BLaER1 treated with 17β-estradiol and CSF1 and Interleukin-3, amounts not matched to agents 10 nM and 100 nM (cell line): ENCODE results near the gene SH2D3C.
"Not testable (repeated sequence)": the region's sequence is repeated elsewhere in the genome, so short reads cannot be mapped to it uniquely, and the experiment has no call there.

Experiments
- H3K27ac ChIP-seq, 11 experiments: shearing (Covaris generic); formaldehyde crosslinking; 2 replicates each; pipeline ENCODE4 v1.8.1; 2022
- H3K27me3 ChIP-seq, 11 experiments: shearing (Covaris generic); formaldehyde crosslinking; 2 replicates each; pipeline ENCODE4 v1.8.1; 2022
- H3K36me3 ChIP-seq, 11 experiments: shearing (Covaris generic); formaldehyde crosslinking; 2 replicates each; pipeline ENCODE4 v1.8.1; 2022
- H3K4me1 ChIP-seq, 10 experiments: shearing (Covaris generic); formaldehyde crosslinking; 2 replicates each; pipeline ENCODE4 v1.8.1; 2022
- H3K4me2 ChIP-seq, 11 experiments: shearing (Covaris generic); formaldehyde crosslinking; 2 replicates each; pipeline ENCODE4 v1.8.1; 2022
- H3K4me3 ChIP-seq, 10 experiments: shearing (Covaris generic); formaldehyde crosslinking; 2 replicates each; pipeline ENCODE4 v1.8.1; 2022
- H3K9ac ChIP-seq, 11 experiments: shearing (Covaris generic); formaldehyde crosslinking; 2 replicates each; pipeline ENCODE4 v1.8.1; 2022
- H3K9me3 ChIP-seq, 11 experiments: shearing (Covaris generic); formaldehyde crosslinking; replicated peaks in 1 of 11; 2 replicates each; pipeline ENCODE4 v1.8.1; 2022
- H4K20me1 ChIP-seq, 11 experiments: shearing (Covaris generic); formaldehyde crosslinking; 2 replicates each; pipeline ENCODE4 v1.8.1; 2022
- Cebpa-rat ChIP-seq, 11 experiments: shearing (Covaris generic); IDR thresholded peaks; 2 replicates each; pipeline ENCODE4 v1.8.1; 2022

The SH2D3C gene

GRCh38 chr9:127763918-127764384 lies 14.5 kb downstream of the SH2D3C start:
- Histone ChIP-seq H3K9me3 (no peaks in the 10 kb centered on the region), H3K9ac (peak overlapping the region in 7 of 11 experiments; percentile 3 to 41 (median 24); a peak in 4 of 22 replicates), H3K4me2 (peak overlapping the region in 7 of 11 experiments; percentile 1 to 75 (median 42); a peak in 11 of 22 replicates), H3K36me3 (peaks cover 40 to 82% (median 64%) of the 10 kb centered on the region in 11 experiments), H3K27me3 (no peaks in the 10 kb centered on the region), H3K27ac (peak overlapping the region in 4 of 11 experiments; percentile 6 to 44 (median 12); a peak in 6 of 22 replicates), H3K4me1 (peaks cover 50 to 73% (median 62%) of the 10 kb centered on the region in 10 experiments), H4K20me1 (peaks cover 0 to 83% (median 9%) of the 10 kb centered on the region in 11 experiments; a peak in 9 of 22 replicates), H3K4me3 (no peak overlapping the region)
- TF ChIP-seq Cebpa-rat (IDR thresholded peaks at IDR 0.05) = no peak

- Histone ChIP-seq H3K9me3 (no peaks in the 10 kb centered on the region), H3K27ac (peak overlapping the region in 9 of 11 experiments; percentile 10 to 65 (median 47); a peak in 15 of 22 replicates), H3K4me2 (peak overlapping the region in 9 of 11 experiments; percentile 5 to 79 (median 65); a peak in 16 of 22 replicates), H3K27me3 (no peaks in the 10 kb centered on the region), H3K4me3 (no peak overlapping the region), H3K4me1 (peaks cover 34 to 55% (median 45%) of the 10 kb centered on the region in 10 experiments), H3K9ac (peak overlapping the region in 6 of 11 experiments; percentile 9 to 50 (median 24); a peak in 7 of 22 replicates), H4K20me1 (peaks cover 0 to 77% (median 8%) of the 10 kb centered on the region in 11 experiments; a peak in 9 of 22 replicates), H3K36me3 (peaks cover 51 to 87% (median 68%) of the 10 kb centered on the region in 11 experiments)
- no peak for TF ChIP-seq Cebpa-rat (IDR thresholded peaks at IDR 0.05)
Observed at GRCh38 chr9:127762111-127762676, 16.3 kb downstream of the SH2D3C start.

GRCh38 chr9:127761491-127761956 lies 16.9 kb downstream of the SH2D3C start:
- peaks cover 46 to 87% (median 63%) of the 10 kb centered on the region in 11 experiments for H3K36me3 ChIP-seq

GRCh38 chr9:127761061-127761460 lies 17.4 kb downstream of the SH2D3C start:
- Histone ChIP-seq H3K27me3 (no peaks in the 10 kb centered on the region), H4K20me1 (peaks cover 0 to 67% (median 4%) of the 10 kb centered on the region in 11 experiments; a peak in 8 of 22 replicates), H3K4me3 (no peak overlapping the region), H3K9me3 (no peaks in the 10 kb centered on the region), H3K4me2 (peak overlapping the region in 4 of 11 experiments; percentile 65 to 79 (median 75); a peak in 2 of 22 replicates), H3K27ac (peak overlapping the region in 1 of 11 experiments; percentile 51; a peak in 1 of 22 replicates), H3K9ac (0 out of 22 replicates have a peak overlapping the region, but pooled peaks of 2 of the 11 experiments have one; percentile 9 to 26), H3K4me1 (peaks cover 25 to 44% (median 35%) of the 10 kb centered on the region in 10 experiments), H3K36me3 (peaks cover 41 to 87% (median 63%) of the 10 kb centered on the region in 11 experiments)
- TF ChIP-seq Cebpa-rat (IDR thresholded peaks at IDR 0.05) = no peak

More at GRCh38 chr9:127761491-127761956, 16.9 kb downstream of the SH2D3C start:
- Histone ChIP-seq H3K4me3 (no peak overlapping the region), H4K20me1 (peaks cover 0 to 71% (median 4%) of the 10 kb centered on the region in 11 experiments; a peak in 8 of 22 replicates), H3K4me1 (peaks cover 27 to 49% (median 38%) of the 10 kb centered on the region in 10 experiments), H3K27ac (peak overlapping the region in 7 of 11 experiments; percentile 12 to 65 (median 47); a peak in 8 of 22 replicates), H3K27me3 (no peaks in the 10 kb centered on the region), H3K9me3 (no peaks in the 10 kb centered on the region), H3K9ac (peak overlapping the region in 4 of 11 experiments; percentile 5 to 26 (median 12); a peak in 2 of 22 replicates), H3K4me2 (peak overlapping the region in 5 of 11 experiments; percentile 65 to 79 (median 75); a peak in 9 of 22 replicates)
- TF ChIP-seq Cebpa-rat (IDR thresholded peaks at IDR 0.05) = no peak

- Histone ChIP-seq H3K27me3 (no peaks in the 10 kb centered on the region), H3K4me1 (peaks cover 17 to 33% (median 28%) of the 10 kb centered on the region in 10 experiments; a peak in 19 of 20 replicates), H3K9ac (no peak overlapping the region; a peak in 1 of 22 replicates), H4K20me1 (peaks cover 0 to 60% (median 8%) of the 10 kb centered on the region in 11 experiments; a peak in 13 of 22 replicates), H3K27ac (no peak overlapping the region; a peak in 1 of 22 replicates), H3K4me2 (no peak overlapping the region), H3K9me3 (no peaks in the 10 kb centered on the region), H3K36me3 (peaks cover 41 to 81% (median 67%) of the 10 kb centered on the region in 11 experiments), H3K4me3 (no peak overlapping the region)
- no peak for TF ChIP-seq Cebpa-rat (IDR thresholded peaks at IDR 0.05)
Observed at GRCh38 chr9:127758843-127759242, 19.6 kb downstream of the SH2D3C start.

- not testable (repeated sequence) for H3K9me3 ChIP-seq, H3K27me3 ChIP-seq, H3K9ac ChIP-seq, H3K4me3 ChIP-seq, H3K27ac ChIP-seq, H3K4me2 ChIP-seq
- peaks cover 9 to 60% (median 27%) of the 10 kb centered on the region in 11 experiments; a peak in 18 of 22 replicates for H4K20me1 ChIP-seq
- peaks cover 47 to 93% (median 78%) of the 10 kb centered on the region in 11 experiments for H3K36me3 ChIP-seq
- H3K4me1 ChIP-seq = peaks cover 0 to 13% (median 7%) of the 10 kb centered on the region in 10 experiments; a peak in 14 of 20 replicates
Observed at GRCh38 chr9:127756776-127757175, 21.7 kb downstream of the SH2D3C start.

GRCh38 chr9:127756233-127756632 lies 22.2 kb downstream of the SH2D3C start:
- Histone ChIP-seq H3K27me3 (no peaks in the 10 kb centered on the region), H3K9me3 (no peaks in the 10 kb centered on the region), H3K4me3 (no peak overlapping the region), H3K4me1 (peaks cover 0 to 8% (median 2%) of the 10 kb centered on the region in 10 experiments; a peak in 8 of 20 replicates), H3K9ac (no peak overlapping the region), H3K4me2 (no peak overlapping the region), H4K20me1 (peaks cover 14 to 60% (median 30%) of the 10 kb centered on the region in 11 experiments; a peak in 18 of 22 replicates), H3K36me3 (peaks cover 47 to 93% (median 78%) of the 10 kb centered on the region in 11 experiments), H3K27ac (no peak overlapping the region)
- TF ChIP-seq Cebpa-rat (IDR thresholded peaks at IDR 0.05) = no peak

- H3K9me3 ChIP-seq = no peaks in the 10 kb centered on the region
- no peak overlapping the region for H3K4me3 ChIP-seq
- H3K36me3 ChIP-seq = peaks cover 48 to 93% (median 78%) of the 10 kb centered on the region in 11 experiments
- peaks cover 0 to 7% (median 0%) of the 10 kb centered on the region in 10 experiments; a peak in 1 of 20 replicates for H3K4me1 ChIP-seq
- H3K27ac ChIP-seq = no peak overlapping the region
- no peaks in the 10 kb centered on the region for H3K27me3 ChIP-seq
- peaks cover 16 to 67% (median 39%) of the 10 kb centered on the region in 11 experiments; a peak in 18 of 22 replicates for H4K20me1 ChIP-seq
- no peak overlapping the region for H3K4me2 ChIP-seq
- no peak overlapping the region for H3K9ac ChIP-seq
- TF ChIP-seq Cebpa-rat (IDR thresholded peaks at IDR 0.05) = no peak
Observed at GRCh38 chr9:127755061-127756060, 23.1 kb downstream of the SH2D3C start.
